Hematopoietic multipotent progenitor cell treated with erythropoietin and hydrocortisone succinate and interleukin-3 and kit ligand, for 4 days (in vitro differentiated cells): Measurements from ENCODE around the gene THRB.
A peak's percentile ranks its signal among the peaks of the same experiment; 100 is the strongest.

Experiments used
- DNase-seq: peaks from one replicate; pipeline ENCODE4 v3.0.0-alpha.2; 2015

Gene THRB

GRCh38 chr3:24069045-24069444 is 425.6 kb downstream of the THRB start:
- DNase-seq = peak; percentile 55

GRCh38 chr3:24067483-24067882 is 427.2 kb downstream of the THRB start:
- DNase-seq = peak; percentile 38
